Globus pallidus (tissue), 1 donor: ENCODE data around the gene ZBTB38.

ENCODE experiments used
- DNase-seq: peaks from one replicate; pipeline ENCODE4 v3.0.0-alpha.2; 2015; ENCODE audit warnings: low spot score

The ZBTB38 gene

GRCh38 chr3:141338881-141339280, 29.4 kb upstream of the ZBTB38 start:
- DNase-seq: no peak

- DNase-seq: no peak
Observed at GRCh38 chr3:141341536-141341935, 26.8 kb upstream of the ZBTB38 start.

- DNase-seq: no peak
Observed at GRCh38 chr3:141342386-141342785, 25.9 kb upstream of the ZBTB38 start.

GRCh38 chr3:141343077-141343476, 25.2 kb upstream of the ZBTB38 start:
- DNase-seq: no peak

GRCh38 chr3:141343865-141344271, 24.4 kb upstream of the ZBTB38 start:
- no peak for DNase-seq

- DNase-seq: no peak
Observed at GRCh38 chr3:141345528-141345927, 22.8 kb upstream of the ZBTB38 start.

- no peak for DNase-seq
Observed at GRCh38 chr3:141346007-141346406, 22.3 kb upstream of the ZBTB38 start.

GRCh38 chr3:141346418-141346817, 21.9 kb upstream of the ZBTB38 start:
- DNase-seq: no peak

GRCh38 chr3:141346839-141347238, 21.5 kb upstream of the ZBTB38 start:
- no peak for DNase-seq

GRCh38 chr3:141348837-141349236, 19.5 kb upstream of the ZBTB38 start:
- DNase-seq: no peak

- no peak for DNase-seq
Observed at GRCh38 chr3:141349711-141350110, 18.6 kb upstream of the ZBTB38 start.

- DNase-seq: no peak
Observed at GRCh38 chr3:141350666-141351065, 17.6 kb upstream of the ZBTB38 start.

GRCh38 chr3:141352262-141352984, 15.9 kb upstream of the ZBTB38 start:
- DNase-seq: no peak

- DNase-seq: no peak
Observed at GRCh38 chr3:141353652-141354495, 14.4 kb upstream of the ZBTB38 start.

- DNase-seq: no peak
Observed at GRCh38 chr3:141354517-141354916, 13.8 kb upstream of the ZBTB38 start.

- DNase-seq: no peak
Observed at GRCh38 chr3:141355242-141355641, 13.1 kb upstream of the ZBTB38 start.

GRCh38 chr3:141356046-141356445, 12.3 kb upstream of the ZBTB38 start:
- no peak for DNase-seq

GRCh38 chr3:141360888-141361598, 7.3 kb upstream of the ZBTB38 start:
- peak; percentile 79 for DNase-seq

GRCh38 chr3:141362736-141363135, 5.6 kb upstream of the ZBTB38 start:
- DNase-seq: no peak

- no peak for DNase-seq
Observed at GRCh38 chr3:141365201-141365600, 3.1 kb upstream of the ZBTB38 start.

GRCh38 chr3:141366285-141367037, 1.8 kb upstream of the ZBTB38 start:
- DNase-seq: no peak
